ENCODE results near the gene PNKD.
A peak's percentile ranks its signal among the peaks of the same experiment; 100 is the strongest.

Gene PNKD

GRCh38 chr2:218387369-218388194 is 117.3 kb downstream of the PNKD start:
- no peaks in the 10 kb centered on the region for H3K36me3 Mint-ChIP-seq (ENCODE audit: low read depth)
- peaks cover 5% of the 10 kb centered on the region for H3K27me3 Mint-ChIP-seq (ENCODE audit: low read depth)
- H3K9me3 Mint-ChIP-seq: no peaks in the 10 kb centered on the region
- no peak for TF ChIP-seq CTCF (IDR thresholded peaks at IDR 0.05; ENCODE audit: unreplicated experiment in 3 of 3)
- peak overlapping the region; percentile 19 to 70 (median 63) for H3K27ac Mint-ChIP-seq
- H3K4me3 Mint-ChIP-seq: peak overlapping the region; percentile 67 to 75 (median 70)
- H3K4me1 Mint-ChIP-seq: peaks cover 5% of the 10 kb centered on the region

GRCh38 chr2:218389333-218390150 is 119.2 kb downstream of the PNKD start:
- H3K27me3 Mint-ChIP-seq (ENCODE audit: low read depth): no peaks in the 10 kb centered on the region
- H3K9me3 Mint-ChIP-seq: no peaks in the 10 kb centered on the region
- no peaks in the 10 kb centered on the region for H3K36me3 Mint-ChIP-seq (ENCODE audit: low read depth)
- TF ChIP-seq CTCF (IDR thresholded peaks at IDR 0.05; ENCODE audit: unreplicated experiment in 3 of 3): no peak
- H3K4me3 Mint-ChIP-seq: no peak overlapping the region
- H3K27ac Mint-ChIP-seq: peak overlapping the region; percentile 7 to 66 (median 25)
- H3K4me1 Mint-ChIP-seq: peaks cover 5% of the 10 kb centered on the region

- Mint-ChIP-seq H3K36me3 (ENCODE audit: low read depth) (no peaks in the 10 kb centered on the region), H3K27ac (no peak overlapping the region), H3K4me3 (no peak overlapping the region), H3K4me1 (peaks cover 10% of the 10 kb centered on the region), H3K9me3 (no peaks in the 10 kb centered on the region), H3K27me3 (ENCODE audit: low read depth) (peaks cover 5% of the 10 kb centered on the region)
- TF ChIP-seq CTCF (IDR thresholded peaks at IDR 0.05; ENCODE audit: unreplicated experiment in 3 of 3): no peak
Observed at GRCh38 chr2:218391202-218391601, 120.9 kb downstream of the PNKD start.

GRCh38 chr2:218392459-218392858 is 122.1 kb downstream of the PNKD start:
- Mint-ChIP-seq H3K9me3 (no peaks in the 10 kb centered on the region), H3K4me1 (peaks cover 17% of the 10 kb centered on the region)

GRCh38 chr2:218392891-218393462 is 122.7 kb downstream of the PNKD start:
- H3K4me3 Mint-ChIP-seq: no peak overlapping the region
- peaks cover 20% of the 10 kb centered on the region for H3K27me3 Mint-ChIP-seq (ENCODE audit: low read depth)
- no peak for TF ChIP-seq CTCF (IDR thresholded peaks at IDR 0.05; ENCODE audit: unreplicated experiment in 3 of 3)
- no peaks in the 10 kb centered on the region for H3K9me3 Mint-ChIP-seq
- no peak overlapping the region for H3K27ac Mint-ChIP-seq
- peaks cover 23% of the 10 kb centered on the region for H3K4me1 Mint-ChIP-seq
- H3K36me3 Mint-ChIP-seq (ENCODE audit: low read depth): no peaks in the 10 kb centered on the region

More at GRCh38 chr2:218392459-218392858, 122.1 kb downstream of the PNKD start:
- Mint-ChIP-seq H3K27me3 (ENCODE audit: low read depth) (peaks cover 14% of the 10 kb centered on the region), H3K4me3 (no peak overlapping the region), H3K27ac (no peak overlapping the region), H3K36me3 (ENCODE audit: low read depth) (no peaks in the 10 kb centered on the region)
- no peak for TF ChIP-seq CTCF (IDR thresholded peaks at IDR 0.05; ENCODE audit: unreplicated experiment in 3 of 3)

Data from nephron (organoid).